Stimulated activated CD4-positive, alpha-beta T cell treated with anti-CD3 and anti-CD28 coated beads, Interleukin-4, amount 100 ng/mL, for 1 hour (primary cell): ENCODE measurements around the gene ACOXL.
"Not testable (repeated sequence)": the region's sequence is repeated elsewhere in the genome, so short reads cannot be mapped to it uniquely, and the experiment has no call there.

Source experiments
- DNase-seq: peaks from one replicate; pipeline ENCODE4 v3.0.0-alpha.2; 2020

The ACOXL gene

DNA sequence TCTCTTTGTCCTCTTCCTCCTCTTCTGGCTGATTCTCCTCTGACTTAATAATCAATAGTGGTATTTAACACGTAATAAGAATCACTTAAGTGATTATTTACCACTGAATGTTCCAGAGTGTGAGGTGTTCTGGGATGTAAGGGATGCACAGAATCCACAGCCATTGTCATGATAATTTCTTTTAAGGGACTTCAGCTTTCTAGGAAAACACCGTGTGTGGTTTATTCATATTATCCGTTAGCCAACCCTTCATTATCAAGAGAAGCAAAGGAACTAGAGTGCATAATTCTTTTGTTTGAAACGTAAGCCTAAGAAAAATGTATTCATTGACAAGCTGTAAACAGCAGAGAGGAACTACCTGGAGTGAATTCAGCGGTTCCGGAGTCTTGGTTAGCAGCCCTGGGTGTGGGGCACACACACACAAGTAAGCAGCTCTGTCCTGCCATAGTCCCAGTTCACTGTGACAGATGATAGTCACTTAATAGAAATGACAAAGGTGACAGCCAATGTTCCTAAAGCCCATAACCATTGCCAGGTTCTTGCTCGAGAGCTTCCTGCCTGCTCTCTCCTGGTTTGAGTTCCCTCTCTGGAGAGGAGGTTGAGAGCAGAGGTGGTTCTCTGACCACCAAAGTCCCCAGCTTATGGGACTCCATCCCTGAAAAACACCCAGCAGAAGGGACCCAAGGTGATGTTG, 101.9 kb downstream of the ACOXL start:
- DNase-seq: no peak

DNA sequence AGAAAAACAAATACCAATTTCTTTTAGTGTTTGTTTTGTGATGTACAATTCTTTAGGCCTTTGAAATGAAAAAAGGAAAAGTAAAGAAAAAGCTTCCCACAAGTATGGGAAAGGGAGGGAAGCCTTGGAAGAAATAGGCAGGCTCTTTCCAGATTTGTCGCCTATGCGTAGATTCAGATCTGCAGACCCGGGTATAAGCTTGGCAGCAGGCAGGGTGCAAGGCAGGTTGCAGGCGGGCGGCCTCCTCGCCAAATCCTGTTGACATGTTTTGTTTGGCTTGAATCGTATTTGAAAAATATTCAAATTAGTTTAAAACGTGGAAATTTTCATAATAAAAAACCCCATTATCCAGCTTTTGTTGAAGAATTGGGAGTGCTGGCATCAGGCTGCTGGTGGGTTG, 104.3 kb downstream of the ACOXL start:
- DNase-seq: no peak

GRCh38 chr2:110837446-110838409, 105.4 kb downstream of the ACOXL start:
- DNase-seq: no peak

DNA sequence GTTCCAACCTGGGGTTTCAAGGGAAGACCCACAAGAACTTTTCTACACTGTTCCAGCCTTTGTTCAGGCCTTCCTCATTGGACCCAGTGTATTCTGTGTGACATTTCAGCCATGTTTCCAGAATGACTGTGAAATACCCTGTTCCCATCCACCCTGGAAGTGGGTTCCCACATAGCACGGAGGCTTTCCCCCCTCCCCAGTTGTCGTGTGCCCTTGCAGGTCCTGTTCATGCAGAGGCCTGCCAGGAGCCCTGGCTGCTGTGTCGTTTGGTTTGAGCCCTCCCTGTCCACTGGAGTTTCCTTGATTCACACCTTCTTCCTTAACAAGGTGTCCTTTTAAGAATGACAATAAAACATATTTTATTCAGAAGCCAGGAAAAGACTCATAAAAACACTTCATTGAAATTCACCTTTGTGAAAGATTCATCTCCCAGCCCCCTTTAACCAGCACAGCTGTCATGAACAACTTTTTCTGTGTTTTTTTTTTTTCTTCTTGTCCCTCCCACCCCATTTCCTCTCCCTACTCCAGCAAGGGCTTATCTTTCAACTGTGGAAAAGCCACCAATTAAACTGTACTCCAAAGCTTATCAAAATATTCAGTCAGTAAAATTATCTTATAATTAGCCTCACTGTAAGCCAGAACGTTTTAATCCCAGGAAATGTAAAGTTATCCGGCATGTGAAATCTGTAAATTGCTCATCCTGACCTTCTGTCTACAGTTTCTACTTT, 106.4 kb downstream of the ACOXL start:
- no peak for DNase-seq

- no peak for DNase-seq
Measured at GRCh38 chr2:110840508-110840907, 108.1 kb downstream of the ACOXL start.

- no peak for DNase-seq
Measured at GRCh38 chr2:110842048-110842447, 109.7 kb downstream of the ACOXL start.

GRCh38 chr2:110843496-110843895, 111.1 kb downstream of the ACOXL start:
- no peak for DNase-seq

DNA sequence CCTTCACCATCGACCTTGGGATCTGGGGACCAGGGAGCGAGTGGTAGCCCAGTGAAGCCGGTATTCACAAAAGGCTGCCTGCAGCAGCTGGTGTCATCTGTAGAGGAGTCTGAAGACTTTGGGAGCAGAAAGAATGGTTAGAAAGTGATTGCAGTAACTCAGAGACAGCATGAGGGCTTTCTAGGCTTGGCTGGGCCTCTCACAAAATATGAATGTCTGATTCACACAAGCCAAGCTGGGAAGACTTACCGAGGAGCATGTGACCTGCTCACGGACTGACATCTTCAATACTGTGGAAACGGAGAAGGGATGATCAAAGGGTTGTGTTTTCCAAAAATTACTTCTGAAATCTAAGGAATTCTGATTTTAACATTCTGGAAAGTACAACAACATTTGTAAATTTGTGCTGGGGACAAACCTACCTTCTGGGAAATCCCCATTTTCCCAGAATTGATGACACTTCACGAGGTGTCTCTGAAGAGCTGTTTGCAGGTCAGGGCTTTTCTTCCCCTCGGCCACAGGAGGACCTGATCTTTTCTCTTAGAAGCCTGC, 111.7 kb downstream of the ACOXL start:
- no peak for DNase-seq

- DNase-seq: no peak
Measured at GRCh38 chr2:110847651-110848050, 115.3 kb downstream of the ACOXL start.

DNA sequence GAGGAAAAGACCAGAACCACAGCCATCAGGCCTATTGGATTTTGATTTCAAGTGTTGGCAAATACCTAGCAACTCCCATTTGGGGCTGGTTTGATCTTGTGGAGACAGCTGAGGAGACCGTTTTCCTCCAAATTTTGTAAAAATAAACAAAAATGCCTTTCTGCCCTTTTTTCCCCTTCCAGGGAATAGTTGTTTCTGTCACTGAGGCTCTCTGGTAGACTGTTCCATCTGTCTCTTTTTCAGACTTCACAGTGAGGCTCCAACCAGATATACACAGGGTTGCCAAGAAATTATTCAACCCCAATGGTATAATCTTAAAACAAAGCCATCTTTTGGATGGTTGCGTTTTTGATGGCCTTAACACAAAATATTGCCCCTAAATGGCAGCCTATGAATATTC, 115.7 kb downstream of the ACOXL start:
- DNase-seq: no peak

- no peak for DNase-seq
Measured at GRCh38 chr2:110848519-110849030, 116.2 kb downstream of the ACOXL start.

DNA sequence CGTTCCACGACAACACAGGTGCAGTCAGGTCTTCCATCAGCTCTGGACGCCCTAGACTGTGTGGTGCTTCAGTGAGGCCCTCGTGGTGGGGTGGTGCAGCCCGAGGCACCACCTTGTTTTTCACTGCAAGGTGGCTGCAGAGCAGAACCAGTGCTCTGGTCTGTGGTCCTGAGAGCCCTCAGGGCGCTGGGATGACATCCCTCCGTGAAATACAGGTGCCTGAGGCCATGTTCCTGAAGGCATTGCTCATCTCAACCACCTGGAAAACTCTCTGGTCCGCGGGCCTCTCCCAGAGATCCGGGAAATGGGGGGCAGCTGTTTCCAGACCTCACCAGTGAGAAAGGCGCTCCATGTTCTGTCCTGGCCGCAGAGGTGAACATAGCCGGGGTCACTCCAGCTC, 119.2 kb downstream of the ACOXL start:
- no peak for DNase-seq

GRCh38 chr2:110852051-110852450, 119.7 kb downstream of the ACOXL start:
- DNase-seq: no peak

DNA sequence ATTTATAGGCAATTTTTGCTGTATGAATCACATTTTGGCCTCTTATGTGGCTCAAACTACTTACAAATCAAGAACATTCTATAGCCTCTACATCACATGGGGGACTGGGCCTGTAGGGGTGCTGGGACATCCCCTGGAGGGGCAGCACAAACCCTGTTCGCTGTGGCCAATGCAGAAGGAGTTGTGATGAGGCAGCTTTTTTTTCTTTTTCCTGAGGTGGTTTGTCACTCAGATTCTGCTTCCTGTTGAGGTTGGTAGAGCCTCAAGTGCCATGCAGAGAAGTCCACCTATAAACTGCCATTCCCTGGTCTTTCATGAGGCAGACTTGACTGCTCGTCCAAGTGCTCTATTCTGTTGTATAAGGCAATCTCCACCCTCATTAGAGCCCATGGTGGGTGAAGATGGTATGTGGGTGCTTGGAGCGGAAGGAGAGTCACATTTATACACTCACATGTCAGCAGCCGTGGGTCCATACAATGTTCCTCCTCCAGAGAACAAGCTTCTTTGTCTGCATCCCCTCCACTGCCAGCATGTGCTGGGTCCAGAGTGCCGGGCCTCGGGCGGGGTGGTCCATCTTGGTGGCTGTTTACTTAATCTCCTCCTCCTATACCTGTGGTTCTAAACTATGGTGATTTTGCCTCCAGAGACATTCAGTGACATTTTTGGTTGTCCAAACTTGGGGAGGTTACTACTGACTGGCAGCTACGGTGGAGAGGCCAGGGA, 120.3 kb downstream of the ACOXL start:
- DNase-seq: no peak

DNA sequence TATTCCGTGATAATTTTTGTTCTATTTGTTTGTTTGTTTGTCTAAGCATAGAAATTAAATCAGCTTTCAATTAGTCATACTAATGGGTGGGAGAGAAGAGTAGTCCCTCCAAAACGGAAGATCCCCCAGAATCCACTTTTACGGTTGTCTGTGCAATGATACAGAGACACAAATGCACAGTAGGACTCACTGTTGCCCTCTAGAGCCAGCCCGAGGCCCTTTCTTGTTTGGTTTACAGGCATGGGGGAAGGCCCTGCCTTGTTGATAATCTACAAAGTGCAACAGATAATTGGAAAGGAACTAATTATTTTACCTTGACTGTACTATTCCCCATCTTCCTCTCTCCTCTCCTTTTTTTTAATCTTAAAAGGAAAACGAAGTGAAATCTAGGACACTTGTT, 121.1 kb downstream of the ACOXL start:
- peak; percentile 63 for DNase-seq

DNA sequence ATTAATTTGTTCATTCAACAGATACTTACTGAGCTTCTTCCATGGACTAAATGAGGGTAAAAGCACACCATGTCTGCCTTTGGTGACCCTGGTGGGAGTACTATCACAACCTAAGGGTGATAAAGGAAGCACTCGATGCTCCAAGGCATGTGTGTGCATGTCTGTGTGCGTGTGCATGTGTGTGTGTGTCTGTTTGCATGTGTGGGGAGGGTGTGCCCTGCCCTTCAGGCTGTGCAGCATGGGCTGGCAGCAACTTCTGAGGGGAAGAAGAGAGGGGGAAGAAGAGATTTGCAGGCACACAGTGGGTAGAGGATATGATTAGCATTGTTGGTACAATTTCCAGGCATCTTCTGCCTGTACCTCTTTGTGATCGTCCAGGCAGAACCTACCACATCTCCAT, 121.6 kb downstream of the ACOXL start:
- DNase-seq: no peak

GRCh38 chr2:110854355-110855081, 122.1 kb downstream of the ACOXL start:
- no peak for DNase-seq

DNA sequence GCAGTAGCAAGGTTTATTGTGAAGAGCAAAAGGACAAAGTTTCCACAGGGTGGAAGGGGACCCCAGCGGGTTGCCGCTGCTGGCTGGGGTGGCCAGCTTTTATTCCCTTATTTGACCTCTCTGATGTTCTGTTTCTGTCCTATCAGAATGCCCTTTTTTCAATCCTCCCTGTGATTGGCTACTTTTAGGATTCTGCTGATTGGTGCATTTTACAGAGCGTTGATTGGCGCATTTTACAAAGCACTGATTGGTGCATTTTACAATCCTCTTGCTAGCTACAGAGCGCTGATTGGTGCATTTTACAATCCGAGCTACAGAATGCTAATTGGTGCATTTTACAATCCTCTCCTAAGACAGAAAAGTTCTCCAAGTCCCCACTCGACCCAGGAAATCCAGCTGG, 123.5 kb downstream of the ACOXL start:
- DNase-seq: not testable (repeated sequence)

- DNase-seq: peak; percentile 57
Measured at GRCh38 chr2:110858135-110858725, 125.9 kb downstream of the ACOXL start.

GRCh38 chr2:110858993-110859701, 126.8 kb downstream of the ACOXL start:
- DNase-seq: no peak
